ENCODE data around the gene CALB2. TPM values are rescaled to one million over a fixed set of nuclear protein-coding genes. Genes with fewer than 3 reads are reported as not detected.

The CALB2 gene
- total and polyA plus RNA-seq, 5 experiments from 2014 or later = not detected

DNA sequence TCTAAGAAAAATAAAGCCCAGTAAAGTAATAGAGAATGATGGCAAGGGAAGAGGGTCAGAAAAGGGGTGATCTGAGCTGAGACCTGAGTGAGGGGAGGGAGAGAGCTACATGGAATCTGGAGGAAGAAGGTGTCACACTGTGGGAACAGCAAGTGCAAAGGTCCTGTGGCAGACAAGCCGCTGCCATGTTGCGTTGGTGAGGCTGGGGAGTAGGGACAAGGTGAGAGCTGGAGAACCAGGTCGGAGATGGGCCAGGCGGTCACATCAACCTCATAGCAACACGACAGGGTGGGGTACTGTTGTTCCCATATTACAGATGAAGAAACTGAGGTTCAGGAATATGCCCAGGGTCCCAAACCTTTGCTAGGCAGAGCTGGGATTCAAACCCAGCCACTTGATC is 16.6 kb upstream of the CALB2 start:
- DNase-seq (no peak), ATAC-seq (no peak)
- Mint-ChIP-seq H3K4me1 (no peaks in the 10 kb centered on the region), H3K27ac (no peak overlapping the region), H3K4me3 (no peak overlapping the region), H3K36me3 (no peaks in the 10 kb centered on the region), H3K27me3 (peaks cover 12 to 48% (median 36%) of the 10 kb centered on the region in 5 donors), H3K9me3 (peaks cover 0 to 2% (median 0%) of the 10 kb centered on the region in 9 donors)
- POLR2A ChIA-PET = no interaction called here

DNA sequence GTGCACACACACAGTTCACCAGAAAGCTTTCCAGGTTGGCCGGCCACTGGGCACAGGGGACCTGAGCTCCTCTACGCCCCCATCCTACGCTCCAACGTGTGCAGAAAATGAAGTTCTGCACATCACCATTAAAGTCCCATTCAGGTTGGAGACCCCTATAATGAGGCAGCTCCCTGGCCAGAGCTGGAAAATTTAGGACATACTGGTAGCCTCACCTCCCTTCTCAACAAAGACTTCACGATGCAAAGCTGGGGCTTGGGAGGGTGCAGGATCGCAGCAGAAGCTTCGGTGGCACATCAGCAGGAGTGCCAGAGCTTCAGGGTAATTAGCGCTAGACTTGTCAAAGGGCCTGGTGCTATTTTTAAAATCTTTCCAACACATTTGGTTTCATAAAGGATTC is 15.4 kb upstream of the CALB2 start:
- Mint-ChIP-seq H3K9me3 (peaks cover 0 to 2% (median 0%) of the 10 kb centered on the region in 9 donors), H3K27ac (no peak overlapping the region), H3K4me3 (no peak overlapping the region), H3K36me3 (no peaks in the 10 kb centered on the region), H3K4me1 (no peaks in the 10 kb centered on the region), H3K27me3 (peaks cover 12 to 44% (median 32%) of the 10 kb centered on the region in 5 donors)
- POLR2A ChIA-PET = no interaction called here
- ATAC-seq = no peak
- no peak for DNase-seq

DNA sequence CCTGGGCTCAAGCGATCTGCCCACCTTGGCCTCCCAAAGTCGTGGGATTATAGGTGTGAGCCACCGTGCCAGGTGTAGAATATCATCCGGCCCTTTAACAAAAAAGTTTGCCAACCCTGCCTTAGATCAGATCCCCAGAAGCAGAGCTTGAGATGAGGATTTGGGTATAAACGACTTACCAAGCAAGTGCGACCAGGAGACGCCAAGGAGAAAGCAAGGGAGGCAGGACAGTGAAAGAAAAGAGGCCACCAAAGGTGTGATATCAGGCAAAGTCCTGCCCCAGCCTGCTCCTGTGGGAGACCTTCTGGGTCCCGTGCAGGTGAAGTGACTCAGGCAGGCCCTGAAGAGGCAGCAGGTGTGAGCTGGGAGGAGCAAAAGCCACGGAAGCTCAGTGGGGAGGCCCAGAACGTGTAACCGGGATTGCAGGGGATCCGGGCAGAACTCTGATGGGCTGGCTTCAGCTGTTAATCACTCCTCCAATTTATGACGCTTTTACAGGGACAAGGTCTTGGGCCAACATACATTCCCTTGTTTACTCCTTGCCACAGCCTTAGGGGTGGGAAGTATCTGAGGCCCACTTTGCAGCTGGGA is 14.1 kb upstream of the CALB2 start:
- Mint-ChIP-seq H3K27me3 (peaks cover 8 to 34% (median 22%) of the 10 kb centered on the region in 5 donors), H3K4me3 (no peak overlapping the region), H3K36me3 (no peaks in the 10 kb centered on the region), H3K27ac (no peak overlapping the region), H3K9me3 (no peaks in the 10 kb centered on the region), H3K4me1 (no peaks in the 10 kb centered on the region)
- no peak for ATAC-seq
- POLR2A ChIA-PET = no interaction called here
- DNase-seq = no peak

DNA sequence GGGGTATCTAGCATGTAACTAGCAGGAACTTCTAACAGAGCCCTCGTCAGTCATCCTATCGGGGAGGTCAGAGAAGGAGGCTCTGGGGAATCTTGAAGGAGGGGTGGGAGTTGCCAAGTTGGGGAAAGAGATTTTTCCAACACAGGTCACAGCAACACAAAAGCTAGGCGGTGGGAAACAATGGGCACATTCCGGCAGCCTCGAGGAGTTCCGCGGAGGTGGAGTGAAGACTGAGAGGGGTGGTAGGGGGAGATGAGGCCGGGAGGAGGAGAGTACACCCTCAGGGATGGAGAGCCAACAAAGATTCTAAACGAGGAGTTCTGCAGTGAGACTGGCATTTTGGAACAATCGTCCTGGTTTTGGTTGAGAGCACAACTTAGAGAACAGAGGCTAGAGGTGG is 13.5 kb upstream of the CALB2 start:
- peaks cover 8 to 29% (median 18%) of the 10 kb centered on the region in 5 donors for H3K27me3 Mint-ChIP-seq
- no peak for DNase-seq
- H3K9me3 Mint-ChIP-seq = no peaks in the 10 kb centered on the region
- no peak overlapping the region for H3K4me3 Mint-ChIP-seq
- no peaks in the 10 kb centered on the region for H3K4me1 Mint-ChIP-seq
- ATAC-seq = no peak
- POLR2A ChIA-PET = no interaction called here
- H3K27ac Mint-ChIP-seq = no peak overlapping the region
- H3K36me3 Mint-ChIP-seq = no peaks in the 10 kb centered on the region

DNA sequence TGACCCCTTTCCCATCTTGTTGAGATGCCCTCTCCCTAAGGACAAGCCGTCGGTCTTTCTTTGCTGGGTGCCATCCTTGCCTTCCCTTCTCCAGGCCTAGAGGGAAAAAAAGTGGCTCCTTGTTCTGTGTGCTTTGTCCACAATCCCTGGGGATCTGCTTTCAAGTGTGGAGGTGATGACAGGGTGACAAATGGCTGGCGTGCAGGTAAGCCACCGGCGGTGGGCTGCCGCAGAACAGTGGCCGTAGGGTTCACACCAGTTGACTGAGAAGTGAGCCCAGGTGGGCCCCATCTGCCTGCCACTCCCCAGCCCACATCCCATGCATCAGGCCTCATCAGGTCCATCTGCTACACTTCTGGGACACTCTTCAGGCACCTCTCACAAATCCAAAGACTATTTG is 11.4 kb upstream of the CALB2 start:
- Mint-ChIP-seq H3K4me1 (no peaks in the 10 kb centered on the region), H3K27me3 (peaks cover 0 to 36% (median 4%) of the 10 kb centered on the region in 5 donors), H3K9me3 (no peaks in the 10 kb centered on the region), H3K4me3 (no peak overlapping the region), H3K27ac (no peak overlapping the region), H3K36me3 (no peaks in the 10 kb centered on the region)
- POLR2A ChIA-PET = no interaction called here
- DNase-seq = no peak
- no peak for ATAC-seq

DNA sequence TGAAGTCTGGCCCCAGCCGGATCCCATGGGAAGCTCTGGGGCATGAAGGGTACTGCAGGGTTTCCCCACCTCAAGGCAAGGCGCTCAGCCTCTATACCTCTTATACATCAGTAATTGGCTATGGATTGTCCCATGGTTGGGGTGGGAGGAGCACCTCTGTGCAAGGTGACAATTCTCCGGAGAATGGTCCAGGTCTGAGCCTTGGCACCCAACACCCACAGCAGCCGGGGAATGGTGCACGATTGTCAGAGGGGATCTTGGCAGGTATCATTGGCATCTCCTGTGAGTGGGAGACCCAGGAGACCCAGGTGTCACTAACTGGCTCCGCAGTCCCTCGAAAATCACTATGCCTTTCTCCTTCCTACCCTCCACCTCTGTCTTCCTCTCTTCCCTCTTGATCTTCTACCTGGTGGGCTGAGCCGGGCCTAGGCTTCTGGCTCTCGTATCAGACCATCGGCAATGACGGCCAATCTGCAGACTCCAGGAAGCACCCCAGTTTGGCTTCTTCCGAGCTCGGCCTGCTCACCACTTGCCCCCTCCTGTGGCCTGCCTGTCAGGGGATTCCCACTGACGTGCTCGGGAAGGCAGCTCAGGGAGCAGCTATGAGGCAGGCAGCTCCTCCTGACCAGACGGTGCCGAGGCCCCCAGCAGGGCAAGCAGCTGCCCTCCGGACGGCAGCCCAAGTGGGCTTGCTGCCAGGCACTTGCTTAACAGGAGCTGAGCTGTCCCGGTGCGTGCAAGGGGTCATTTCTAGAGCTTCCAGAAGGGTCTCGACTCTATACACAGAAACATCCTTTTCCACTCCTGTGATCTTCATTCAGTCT is 10.0 kb upstream of the CALB2 start:
- Mint-ChIP-seq H3K4me3 (no peak overlapping the region), H3K9me3 (no peaks in the 10 kb centered on the region), H3K36me3 (no peaks in the 10 kb centered on the region), H3K27me3 (peaks cover 3 to 38% (median 4%) of the 10 kb centered on the region in 5 donors), H3K27ac (no peak overlapping the region), H3K4me1 (no peaks in the 10 kb centered on the region)
- POLR2A ChIA-PET = no interaction called here
- ATAC-seq (no peak), DNase-seq (no peak)

DNA sequence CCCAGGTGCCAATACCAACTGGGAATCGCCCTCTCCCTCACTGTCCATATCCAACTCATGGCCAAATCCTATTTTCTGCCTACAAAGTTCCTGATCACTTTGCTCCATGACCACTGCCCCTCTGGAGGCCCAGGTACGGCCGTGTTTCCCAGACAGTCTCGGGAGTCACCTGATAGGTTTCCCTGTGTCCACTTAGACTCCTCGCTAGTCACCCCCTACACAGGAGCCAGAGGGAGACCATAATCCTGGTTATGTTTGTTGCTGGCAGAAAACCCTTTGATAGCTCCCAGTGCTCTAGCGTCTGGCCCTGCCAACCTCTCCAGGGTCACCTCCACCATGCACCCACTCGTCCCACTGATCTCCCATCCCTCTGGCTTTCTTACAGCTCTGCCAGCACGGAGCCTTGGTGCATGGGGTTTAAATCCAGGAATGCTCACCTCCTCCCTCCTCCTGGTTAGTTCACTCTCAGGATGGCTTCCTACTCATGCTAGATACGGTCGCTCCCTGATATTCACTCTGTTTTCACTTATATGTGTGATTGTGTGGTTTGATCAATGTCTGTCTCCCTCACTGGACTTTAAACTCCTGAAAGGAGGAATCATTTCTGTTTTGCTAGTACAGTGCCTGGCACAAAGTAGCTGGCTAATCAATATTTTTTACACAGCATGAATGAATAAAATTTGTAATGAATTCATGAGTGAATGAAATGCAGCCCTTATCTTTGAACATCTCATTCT is 7.5 kb upstream of the CALB2 start:
- peaks cover 3 to 25% (median 5%) of the 10 kb centered on the region in 5 donors for H3K27me3 Mint-ChIP-seq
- ATAC-seq = no peak
- H3K9me3 Mint-ChIP-seq = no peaks in the 10 kb centered on the region
- no peaks in the 10 kb centered on the region for H3K4me1 Mint-ChIP-seq
- no peaks in the 10 kb centered on the region for H3K36me3 Mint-ChIP-seq
- no peak overlapping the region for H3K4me3 Mint-ChIP-seq
- no peak overlapping the region for H3K27ac Mint-ChIP-seq
- no peak for DNase-seq
- POLR2A ChIA-PET = no interaction called here

DNA sequence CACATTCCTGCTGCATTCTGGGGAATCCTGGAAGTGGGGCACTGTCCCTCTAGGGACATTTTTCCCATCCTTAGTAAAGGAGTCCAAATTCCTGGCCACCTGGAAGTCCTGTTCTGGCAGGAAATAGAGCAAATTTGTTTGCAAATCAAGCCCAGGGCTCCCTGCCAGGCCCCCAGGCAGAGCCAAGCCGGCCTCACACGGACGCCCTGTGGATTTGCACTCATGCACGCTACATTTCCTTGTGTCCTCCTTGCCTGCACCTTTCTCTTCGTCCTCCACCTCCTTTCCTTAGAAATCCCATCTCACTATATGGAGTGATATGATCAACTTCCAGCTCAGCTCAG is 7.0 kb upstream of the CALB2 start:
- POLR2A ChIA-PET = no interaction called here
- H3K36me3 Mint-ChIP-seq = no peaks in the 10 kb centered on the region
- no peak overlapping the region for H3K27ac Mint-ChIP-seq
- ATAC-seq = no peak
- no peak overlapping the region for H3K4me3 Mint-ChIP-seq
- H3K27me3 Mint-ChIP-seq = peaks cover 0 to 27% (median 5%) of the 10 kb centered on the region in 5 donors
- H3K9me3 Mint-ChIP-seq = no peaks in the 10 kb centered on the region
- H3K4me1 Mint-ChIP-seq = no peaks in the 10 kb centered on the region
- DNase-seq = no peak

DNA sequence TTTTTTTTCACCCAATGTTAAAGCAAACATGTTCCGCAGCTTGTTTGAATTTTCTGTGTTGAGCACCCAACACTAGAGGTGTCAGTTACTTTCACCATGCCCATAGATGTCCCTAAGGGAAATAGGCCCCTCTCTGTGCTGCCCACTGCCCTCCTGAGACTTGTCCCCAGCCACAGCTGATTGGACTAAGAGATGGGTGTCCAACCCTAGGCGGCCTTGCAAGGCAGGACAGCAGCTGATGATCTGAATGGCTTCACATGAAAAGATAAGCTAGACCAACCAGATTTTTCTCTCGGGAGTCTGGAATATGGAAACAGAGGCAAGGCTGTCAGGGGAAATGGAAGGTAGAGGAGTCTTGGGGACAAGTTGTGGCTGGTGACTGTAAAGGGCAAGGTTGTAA is 6.1 kb upstream of the CALB2 start:
- H3K4me3 Mint-ChIP-seq = no peak overlapping the region
- H3K27ac Mint-ChIP-seq = peak overlapping the region in 1 of 10 donors; percentile 66
- H3K27me3 Mint-ChIP-seq = peaks cover 0 to 28% (median 8%) of the 10 kb centered on the region in 5 donors
- H3K9me3 Mint-ChIP-seq = no peaks in the 10 kb centered on the region
- DNase-seq (no peak), ATAC-seq (no peak)
- H3K36me3 Mint-ChIP-seq = no peaks in the 10 kb centered on the region
- POLR2A ChIA-PET = no interaction called here
- H3K4me1 Mint-ChIP-seq = no peaks in the 10 kb centered on the region

DNA sequence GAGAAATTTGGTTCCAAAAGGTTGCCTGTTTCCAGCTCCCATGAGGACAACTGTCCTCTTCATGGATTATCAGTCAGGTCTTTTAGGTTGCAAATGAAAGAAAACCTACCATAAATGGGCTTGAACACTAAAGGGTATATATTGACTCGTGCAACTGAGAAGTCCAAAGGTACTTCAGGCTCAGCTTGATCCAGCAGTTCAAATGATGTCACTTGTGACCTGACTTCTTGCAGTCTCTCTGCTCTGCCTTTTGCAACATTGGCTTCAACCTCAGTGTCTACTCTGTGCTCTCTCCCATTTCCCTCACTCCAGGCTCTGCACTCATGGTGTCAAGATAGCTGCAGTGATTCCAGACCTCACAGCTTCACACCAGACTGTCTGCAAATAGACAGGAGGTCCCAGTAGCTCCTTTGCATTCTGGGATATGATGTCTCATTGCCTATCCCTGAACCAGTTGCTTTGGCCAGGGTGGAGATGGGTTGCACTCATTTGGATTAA is 5.5 kb upstream of the CALB2 start:
- POLR2A ChIA-PET = no interaction called here
- H3K27me3 Mint-ChIP-seq = peaks cover 0 to 34% (median 12%) of the 10 kb centered on the region in 5 donors
- H3K9me3 Mint-ChIP-seq = no peaks in the 10 kb centered on the region
- no peak for ATAC-seq
- no peak overlapping the region for H3K27ac Mint-ChIP-seq
- peaks cover 0 to 1% (median under 1%) of the 10 kb centered on the region in 4 donors for H3K4me1 Mint-ChIP-seq
- H3K4me3 Mint-ChIP-seq = no peak overlapping the region
- no peak for DNase-seq
- H3K36me3 Mint-ChIP-seq = no peaks in the 10 kb centered on the region

DNA sequence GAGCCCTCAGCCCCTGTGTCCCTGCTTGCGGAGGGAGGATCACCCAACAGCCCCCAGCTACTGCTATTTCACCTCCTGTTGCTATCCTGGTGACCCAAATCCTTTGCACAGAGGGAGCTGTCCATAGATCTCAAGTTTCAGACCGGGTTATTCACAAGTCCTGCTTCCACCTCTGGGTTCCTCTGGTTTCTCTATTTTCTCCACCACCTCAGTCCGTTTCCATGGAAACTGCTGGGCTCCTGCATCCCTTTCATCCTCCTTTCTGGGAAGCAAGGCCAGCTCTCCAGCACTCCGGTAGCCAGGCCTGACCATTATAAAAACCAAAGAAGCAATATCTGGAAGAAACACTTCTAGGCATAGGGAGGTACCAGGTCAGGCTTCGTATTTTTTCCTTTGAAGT is 4.8 kb upstream of the CALB2 start:
- Mint-ChIP-seq H3K27me3 (peaks cover 0 to 36% (median 15%) of the 10 kb centered on the region in 5 donors), H3K4me3 (peak overlapping the region in 1 of 10 donors; percentile 27), H3K9me3 (no peaks in the 10 kb centered on the region), H3K36me3 (no peaks in the 10 kb centered on the region), H3K4me1 (peaks cover 0 to 4% (median 2%) of the 10 kb centered on the region in 4 donors), H3K27ac (no peak overlapping the region)
- ATAC-seq (no peak), DNase-seq (no peak)
- POLR2A ChIA-PET = no interaction called here

DNA sequence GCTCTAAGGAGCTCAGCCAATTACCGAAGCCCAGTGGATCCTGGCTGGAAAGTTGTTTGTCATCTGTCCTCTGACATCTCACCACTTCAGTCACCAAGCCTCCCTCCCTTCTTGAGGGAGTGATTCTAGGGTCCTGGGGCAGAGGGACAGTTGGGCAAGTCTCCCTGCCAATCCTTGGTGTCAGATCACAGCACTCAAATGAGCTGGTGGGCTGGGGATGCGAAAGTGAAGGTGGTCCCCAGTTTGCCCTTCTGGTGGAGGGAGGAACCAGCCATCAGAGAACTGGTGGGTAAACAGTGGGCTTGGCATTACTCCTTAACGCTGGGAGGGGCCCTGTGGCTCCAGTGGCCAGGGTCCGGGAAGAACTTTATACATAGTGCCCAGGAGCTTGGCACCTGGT is 4.4 kb upstream of the CALB2 start:
- DNase-seq (no peak), ATAC-seq (no peak)
- Mint-ChIP-seq H3K9me3 (no peaks in the 10 kb centered on the region), H3K4me1 (peaks cover 0 to 4% (median 2%) of the 10 kb centered on the region in 4 donors), H3K27me3 (peaks cover 0 to 37% (median 19%) of the 10 kb centered on the region in 5 donors), H3K36me3 (no peaks in the 10 kb centered on the region), H3K27ac (no peak overlapping the region), H3K4me3 (no peak overlapping the region)
- POLR2A ChIA-PET = no interaction called here

DNA sequence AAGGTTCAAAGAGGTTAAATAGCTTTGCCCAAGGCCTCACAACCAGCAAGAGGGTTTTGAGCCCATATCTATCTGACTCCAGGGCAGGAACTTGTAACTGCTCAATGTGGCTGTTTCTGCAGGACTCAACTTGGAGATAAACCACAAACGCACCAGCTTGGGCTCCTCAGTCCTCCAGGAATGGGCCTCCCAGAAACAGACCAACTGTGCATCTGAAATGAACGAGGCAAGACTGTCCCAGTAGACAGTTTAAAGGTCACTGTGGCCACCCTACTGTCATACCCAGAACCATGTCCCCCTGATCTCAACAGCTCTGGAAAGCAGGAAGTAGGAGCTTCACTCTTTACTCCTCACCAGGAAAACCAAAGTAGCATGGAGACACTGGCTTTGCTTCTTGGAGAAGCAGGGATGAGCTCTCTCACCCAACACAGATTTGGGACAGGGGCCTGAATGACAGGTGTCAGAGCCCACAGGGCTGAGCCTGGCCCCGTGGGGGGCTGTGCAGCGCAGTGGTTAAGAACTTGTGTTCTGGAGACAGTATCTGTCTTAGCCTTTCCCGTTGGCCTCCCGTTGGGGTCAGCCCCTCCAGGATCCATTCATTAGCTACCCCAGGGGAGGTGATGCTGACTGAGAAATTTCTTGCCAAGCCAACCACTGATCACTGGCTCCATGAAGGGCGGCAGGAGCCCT is 2.3 kb upstream of the CALB2 start:
- POLR2A ChIA-PET = no interaction called here
- no peaks in the 10 kb centered on the region for H3K9me3 Mint-ChIP-seq
- no peak for DNase-seq
- H3K4me3 Mint-ChIP-seq = no peak overlapping the region
- H3K36me3 Mint-ChIP-seq = no peaks in the 10 kb centered on the region
- H3K4me1 Mint-ChIP-seq = peaks cover 0 to 4% (median 2%) of the 10 kb centered on the region in 4 donors
- no peak for ATAC-seq
- peaks cover 7 to 52% (median 35%) of the 10 kb centered on the region in 5 donors for H3K27me3 Mint-ChIP-seq
- no peak overlapping the region for H3K27ac Mint-ChIP-seq
